ENCODE results near the gene FAM234A.
"Not testable (repeated sequence)": the region's sequence is repeated elsewhere in the genome, so short reads cannot be mapped to it uniquely, and the experiment has no call there.

DNA sequence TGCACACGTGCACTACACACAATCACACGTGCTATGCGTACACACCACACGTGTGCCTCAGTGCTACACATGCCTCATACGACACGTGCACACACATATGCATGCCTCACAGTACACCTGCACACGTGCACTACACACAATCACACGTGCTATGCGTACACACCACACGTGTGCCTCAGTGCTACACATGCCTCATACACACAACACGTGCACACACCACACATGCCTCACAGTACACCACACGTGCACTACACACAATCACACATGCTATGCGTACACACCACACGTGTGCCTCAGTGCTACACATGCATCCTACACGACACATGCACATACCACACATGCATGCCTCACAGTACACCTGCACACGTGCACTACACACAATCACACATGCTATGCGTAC lies 32.9 kb downstream of the FAM234A start:
- not testable (repeated sequence) for TF ChIP-seq EZH2phosphoT487 (conservative IDR thresholded peaks at IDR 0.05; ENCODE audit: low read length)
- TF ChIP-seq, protein P1, sequence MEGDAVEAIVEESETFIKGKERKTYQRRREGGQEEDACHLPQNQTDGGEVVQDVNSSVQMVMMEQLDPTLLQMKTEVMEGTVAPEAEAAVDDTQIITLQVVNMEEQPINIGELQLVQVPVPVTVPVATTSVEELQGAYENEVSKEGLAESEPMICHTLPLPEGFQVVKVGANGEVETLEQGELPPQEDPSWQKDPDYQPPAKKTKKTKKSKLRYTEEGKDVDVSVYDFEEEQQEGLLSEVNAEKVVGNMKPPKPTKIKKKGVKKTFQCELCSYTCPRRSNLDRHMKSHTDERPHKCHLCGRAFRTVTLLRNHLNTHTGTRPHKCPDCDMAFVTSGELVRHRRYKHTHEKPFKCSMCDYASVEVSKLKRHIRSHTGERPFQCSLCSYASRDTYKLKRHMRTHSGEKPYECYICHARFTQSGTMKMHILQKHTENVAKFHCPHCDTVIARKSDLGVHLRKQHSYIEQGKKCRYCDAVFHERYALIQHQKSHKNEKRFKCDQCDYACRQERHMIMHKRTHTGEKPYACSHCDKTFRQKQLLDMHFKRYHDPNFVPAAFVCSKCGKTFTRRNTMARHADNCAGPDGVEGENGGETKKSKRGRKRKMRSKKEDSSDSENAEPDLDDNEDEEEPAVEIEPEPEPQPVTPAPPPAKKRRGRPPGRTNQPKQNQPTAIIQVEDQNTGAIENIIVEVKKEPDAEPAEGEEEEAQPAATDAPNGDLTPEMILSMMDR (IDR thresholded peaks at IDR 0.05; ENCODE audit: insufficient read depth, low read length, poor library complexity, severe bottlenecking) = not testable (repeated sequence)
